SU-DHL-6 (cell line): Measurements from ENCODE around the gene ADGRF5.

Source experiments
- H2AFZ ChIP-seq: fragments of 200-600 bp; sonication (generic); 2 replicates; pipeline ENCODE4 v1.6.1; 2014; ENCODE audit warnings: low read depth, mild to moderate bottlenecking, moderate library complexity, mixed read lengths, antibody characterized with exemption, low read length; ENCODE audit not compliant: severe bottlenecking
- H3F3A ChIP-seq: fragments of 200-600 bp; shearing (Covaris generic); 2 replicates; pipeline ENCODE4 v1.6.0; 2016; ENCODE audit warnings: antibody characterized with exemption, mild to moderate bottlenecking; ENCODE audit not compliant: insufficient read depth
- H3K27ac ChIP-seq: fragments of 200-600 bp; sonication (generic); 2 replicates; pipeline ENCODE4 v1.5.1; 2016; ENCODE audit warnings: low read depth, mild to moderate bottlenecking, low read length, moderate library complexity, mixed read lengths
- H3K27me3 ChIP-seq: fragments of 200-600 bp; sonication (generic), shearing (Covaris generic); 2 replicates; pipeline ENCODE4 v1.6.0; 2014; ENCODE audit warnings: mild to moderate bottlenecking, low read length
- H3K36me3 ChIP-seq: fragments of 200-600 bp; sonication (generic); 2 replicates; pipeline ENCODE4 v1.6.1; 2014; ENCODE audit warnings: mild to moderate bottlenecking, low read length, mixed read lengths
- H3K4me2 ChIP-seq: fragments of 300-600, 200-600 bp; shearing (Covaris generic), sonication (generic); 2 replicates; pipeline ENCODE4 v1.6.0; 2014; ENCODE audit warnings: low read length, low read depth, mild to moderate bottlenecking; ENCODE audit not compliant: poor library complexity, severe bottlenecking
- H3K4me3 ChIP-seq: fragments of 200-600 bp; sonication (generic); 2 replicates; pipeline ENCODE4 v1.5.1; 2014; ENCODE audit warnings: antibody characterized with exemption, low read length, mild to moderate bottlenecking, mixed read lengths; ENCODE audit not compliant: insufficient read depth, poor library complexity, severe bottlenecking
- H3K79me2 ChIP-seq: fragments of 200-600 bp; sonication (generic); 2 replicates; pipeline ENCODE4 v1.6.1; 2014; ENCODE audit warnings: mild to moderate bottlenecking, low read length, moderate library complexity; ENCODE audit not compliant: insufficient read depth
- H3K9ac ChIP-seq: fragments of 200-600 bp; sonication (generic); 2 replicates; pipeline ENCODE4 v1.7.0; 2014; ENCODE audit warnings: mild to moderate bottlenecking, low read length
- H3K9me2 ChIP-seq: fragments of 200-600 bp; sonication (generic); replicated peaks from 2 replicates; pipeline ENCODE4 v1.6.1; 2014; ENCODE audit warnings: low read length; ENCODE audit not compliant: insufficient read depth
- H3K9me3 ChIP-seq: fragments of 200-600 bp; sonication (generic); 2 replicates; pipeline ENCODE4 v1.6.1; 2014; ENCODE audit warnings: low read length, mixed read lengths; ENCODE audit not compliant: insufficient read depth
- H4K20me1 ChIP-seq: fragments of 200-600 bp; sonication (generic); 2 replicates; pipeline ENCODE4 v1.6.1; 2014; ENCODE audit warnings: low read depth, mild to moderate bottlenecking, antibody characterized with exemption, low read length, moderate library complexity, mixed read lengths
- CTCF ChIP-seq: fragments of 200-600 bp; sonication (generic); IDR thresholded peaks from one replicate; pipeline ENCODE4 v1.5.1; 2017; ENCODE audit warnings: antibody characterized with exemption, mild to moderate bottlenecking, low read length, moderate library complexity; ENCODE audit not compliant: insufficient read depth, poor library complexity, severe bottlenecking
- EZH2phosphoT487 ChIP-seq: fragments of 200-600 bp; sonication (generic), shearing (Covaris generic); conservative IDR thresholded peaks from 2 replicates; pipeline ENCODE4 v1.6.1; 2018; ENCODE audit warnings: mild to moderate bottlenecking, antibody characterized with exemption, low read length, moderate library complexity, mixed read lengths

ADGRF5 gene

DNA sequence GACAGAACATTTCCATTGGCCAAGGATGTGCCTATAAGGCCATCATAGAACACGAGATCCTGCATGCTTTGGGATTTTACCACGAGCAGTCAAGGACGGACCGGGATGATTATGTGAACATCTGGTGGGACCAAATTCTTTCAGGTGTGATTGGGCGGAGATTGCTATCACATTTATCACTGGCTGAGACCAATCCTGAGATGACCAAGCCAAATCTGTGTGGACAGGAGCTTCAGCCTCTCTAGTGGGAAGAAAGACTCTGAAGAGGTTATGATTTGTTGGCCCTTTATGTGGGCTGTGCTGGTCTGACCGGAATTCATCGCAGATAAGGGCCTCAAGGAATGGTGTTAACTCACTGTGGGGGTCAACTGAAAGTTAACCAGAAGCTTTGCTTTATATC lies 102.2 kb downstream of the ADGRF5 start:
- no peaks in the 10 kb centered on the region for H4K20me1 ChIP-seq
- no peak overlapping the region for H3K9ac ChIP-seq
- no peaks in the 10 kb centered on the region for H3K9me2 ChIP-seq
- no peaks in the 10 kb centered on the region for H3K27me3 ChIP-seq
- no peak overlapping the region for H2AFZ ChIP-seq
- H3K27ac ChIP-seq, result no peak overlapping the region
- TF ChIP-seq CTCF (no peak), EZH2phosphoT487 (no peak)
- H3K79me2 ChIP-seq, result no peaks in the 10 kb centered on the region
- no peaks in the 10 kb centered on the region for H3K9me3 ChIP-seq
- H3K4me2 ChIP-seq, result no peak overlapping the region
- no peaks in the 10 kb centered on the region for H3F3A ChIP-seq
- H3K4me3 ChIP-seq, result no peak overlapping the region
- H3K36me3 ChIP-seq, result no peaks in the 10 kb centered on the region

- no peak overlapping the region for H3K9ac ChIP-seq
- H3F3A ChIP-seq, result no peaks in the 10 kb centered on the region
- H3K36me3 ChIP-seq, result no peaks in the 10 kb centered on the region
- no peaks in the 10 kb centered on the region for H3K9me2 ChIP-seq
- no peaks in the 10 kb centered on the region for H3K9me3 ChIP-seq
- H3K27ac ChIP-seq, result no peak overlapping the region
- H2AFZ ChIP-seq, result no peak overlapping the region
- TF ChIP-seq CTCF, result no peak
- no peak for TF ChIP-seq EZH2phosphoT487
- no peak overlapping the region for H3K4me3 ChIP-seq
- H3K27me3 ChIP-seq, result no peaks in the 10 kb centered on the region
- H3K79me2 ChIP-seq, result no peaks in the 10 kb centered on the region
- no peaks in the 10 kb centered on the region for H4K20me1 ChIP-seq
- no peak overlapping the region for H3K4me2 ChIP-seq
Measured at GRCh38 chr6:46816626-46817025, 105.1 kb downstream of the ADGRF5 start.

GRCh38 chr6:46815130-46815529 lies 106.6 kb downstream of the ADGRF5 start:
- Histone ChIP-seq H3K27ac (no peak overlapping the region), H3K4me3 (no peak overlapping the region), H3K4me2 (no peak overlapping the region), H3F3A (no peaks in the 10 kb centered on the region), H3K9me3 (no peaks in the 10 kb centered on the region), H3K79me2 (no peaks in the 10 kb centered on the region), H3K36me3 (no peaks in the 10 kb centered on the region), H3K9ac (no peak overlapping the region), H3K9me2 (no peaks in the 10 kb centered on the region), H4K20me1 (no peaks in the 10 kb centered on the region), H2AFZ (no peak overlapping the region), H3K27me3 (no peaks in the 10 kb centered on the region)
- TF ChIP-seq EZH2phosphoT487 (no peak), CTCF (no peak)

- no peak overlapping the region for H3K4me3 ChIP-seq
Measured at GRCh38 chr6:46808806-46809205, 112.9 kb downstream of the ADGRF5 start.

More at GRCh38 chr6:46808806-46809205, 112.9 kb downstream of the ADGRF5 start:
- Histone ChIP-seq H3K4me2 (no peak overlapping the region), H3K9me3 (no peaks in the 10 kb centered on the region), H3K9me2 (peaks cover 4% of the 10 kb centered on the region; the same call in 1 of the 2 replicates), H3F3A (no peaks in the 10 kb centered on the region), H3K27me3 (no peaks in the 10 kb centered on the region), H3K36me3 (0 out of 2 replicates have a peak, but pooled peaks cover 2% of the 10 kb centered on the region), H3K79me2 (no peaks in the 10 kb centered on the region), H3K27ac (no peak overlapping the region), H3K9ac (no peak overlapping the region), H2AFZ (no peak overlapping the region), H4K20me1 (no peaks in the 10 kb centered on the region)
- TF ChIP-seq EZH2phosphoT487, result no peak
